Measurements from ENCODE around the gene SFT2D3. TPM values are rescaled to one million over a fixed set of nuclear protein-coding genes. Genes with fewer than 3 reads are reported as not detected.

The SFT2D3 gene
- total and polyA plus RNA-seq, 2 of the 8 experiments (the other 6 are each of a cell fraction or from before 2014, with no cell fraction given): 7.3 to 10.3 TPM

- no peak for TF ChIP-seq CHD7 (IDR thresholded peaks at IDR 0.05; ENCODE audit: insufficient replicate concordance, low read length)
- no peak for TF ChIP-seq BCL11A (IDR thresholded peaks at IDR 0.05; ENCODE audit: low read depth in 2 of 2, low read length in 2 of 2)
- TF ChIP-seq YY1 (IDR thresholded peaks at IDR 0.05; ENCODE audit: low read depth, low read length): no peak
- TF ChIP-seq RFX5 (IDR thresholded peaks at IDR 0.05; ENCODE audit: borderline replicate concordance, low read depth, low read length): no peak
- TF ChIP-seq SIRT6 (IDR thresholded peaks at IDR 0.05; ENCODE audit: low read length): no peak
- no peak for TF ChIP-seq TAF7 (optimal IDR thresholded peaks at IDR 0.05; ENCODE audit: borderline replicate concordance, low read depth, low read length)
- TF ChIP-seq RNF2 (IDR thresholded peaks at IDR 0.05; ENCODE audit: borderline replicate concordance, low read depth, low read length, missing control alignments, poor library complexity, severe bottlenecking): no peak
- no peak for TF ChIP-seq SUZ12 (IDR thresholded peaks at IDR 0.05; ENCODE audit: low read length)
- TF ChIP-seq EZH2 (IDR thresholded peaks at IDR 0.05; ENCODE audit: low read depth, low read length, severe bottlenecking): no peak
Observed at GRCh38 chr2:127683056-127683455, 18.2 kb upstream of the SFT2D3 start (continued).

Data from H1 (cell line).